H1 (cell line): Measurements from ENCODE around the gene HRH3. TPM values are rescaled to one million over a fixed set of nuclear protein-coding genes. Genes with fewer than 3 reads are reported as not detected.

ENCODE experiments used
- CTCF ChIA-PET: fragments of 300-600 bp; sonication (Branson Sonifier 250); formaldehyde crosslinking; loops from one replicate; lab custom pipeline; 2021; ENCODE audit not compliant: partially characterized antibody; lab: Charles Lee
- POLR2A ChIA-PET: fragments of 300-600 bp; sonication (Branson Sonifier 250); formaldehyde crosslinking; loops from one replicate; lab custom pipeline; 2021; ENCODE audit warnings: inconsistent platforms; ENCODE audit not compliant: partially characterized antibody; lab: Charles Lee
- DNase-seq, 2 experiments: peaks; one replicate each; pipeline versions ENCODE4 v3.0.0 to v3.0.0-alpha.2; 2010 to 2022; ENCODE audit warnings: low spot score in 2 of 2, low read depth in 1 of 2, mixed read lengths in 1 of 2
- FAIRE-seq: peaks from 2 replicates; lab custom pipeline; 2011; peaks lifted over from hg19 to GRCh38; lab: Jason Lieb, UNC
- H2AFZ ChIP-seq: 2 replicates; pipeline ENCODE4 v1.8.1; 2012; ENCODE audit warnings: low read length, inconsistent platforms
- H2AK5ac ChIP-seq: 2 replicates; pipeline ENCODE4 v1.6.1; 2013; ENCODE audit warnings: low read depth, low read length
- H2BK120ac ChIP-seq: replicated peaks from 2 replicates; pipeline ENCODE3; 2013; ENCODE audit warnings: low read depth, low read length, inconsistent platforms
- H2BK12ac ChIP-seq: 2 replicates; pipeline ENCODE4 v1.6.1; 2013; ENCODE audit warnings: low read depth, low read length
- H2BK15ac ChIP-seq: 2 replicates; pipeline ENCODE4 v1.6.1; 2013; ENCODE audit warnings: low read length
- H2BK20ac ChIP-seq: 2 replicates; pipeline ENCODE4 v1.6.1; 2013; ENCODE audit warnings: low read length
- H2BK5ac ChIP-seq: 2 replicates; pipeline ENCODE4 v1.6.1; 2013; ENCODE audit warnings: low read depth, low read length
- H3K14ac ChIP-seq: 2 replicates; pipeline ENCODE4 v1.6.1; 2013; ENCODE audit warnings: inconsistent platforms; ENCODE audit not compliant: insufficient read length
- H3K18ac ChIP-seq: 2 replicates; pipeline ENCODE4 v1.6.1; 2013; ENCODE audit warnings: low read length; ENCODE audit errors: extremely low read depth
- H3K23ac ChIP-seq: 2 replicates; pipeline ENCODE4 v1.6.1; 2013; ENCODE audit warnings: inconsistent platforms; ENCODE audit not compliant: insufficient read length
- H3K23me2 ChIP-seq: 2 replicates; pipeline ENCODE4 v1.6.1; 2013; ENCODE audit warnings: low read depth, low read length
- H3K27ac ChIP-seq: 2 replicates; pipeline ENCODE4 v1.6.1; 2011; ENCODE audit warnings: low read depth, low read length, inconsistent platforms
- H3K27me3 ChIP-seq, 4 experiments: replicated peaks in 1 of 4; 1 replicate in 1 of 4; 2 replicates in 3 of 4; pipeline versions ENCODE4 v1.6.1 to v1.8.1; 2011 to 2013; ENCODE audit warnings: low read length in 3 of 4, mild to moderate bottlenecking in 3 of 4, inconsistent platforms in 2 of 4, mixed read lengths in 2 of 4, moderate library complexity in 1 of 4; ENCODE audit not compliant: control insufficient read depth in 3 of 4, insufficient read depth in 3 of 4; ENCODE audit errors: extremely low read depth in 1 of 4
- H3K36me3 ChIP-seq, 4 experiments: 2 replicates each; pipeline versions ENCODE4 v1.6.1 to v1.8.1; 2011 to 2013; ENCODE audit warnings: mild to moderate bottlenecking in 4 of 4, low read length in 3 of 4, moderate library complexity in 2 of 4, control low read depth in 1 of 4, inconsistent platforms in 1 of 4; ENCODE audit not compliant: insufficient read depth in 4 of 4, control insufficient read depth in 2 of 4
- H3K4ac ChIP-seq: replicated peaks from 2 replicates; pipeline ENCODE3; 2013; ENCODE audit warnings: low read length, low read depth, mixed read lengths, inconsistent platforms; ENCODE audit not compliant: insufficient read length
- H3K4me1 ChIP-seq, 4 experiments: replicated peaks in 1 of 4; 1 replicate in 1 of 4; 2 replicates in 3 of 4; pipeline versions ENCODE4 v1.6.1 to v1.8.1; 2011 to 2013; ENCODE audit warnings: low read length in 3 of 4, inconsistent platforms in 2 of 4, mixed read lengths in 1 of 4; ENCODE audit not compliant: insufficient read depth in 4 of 4, control insufficient read depth in 3 of 4
- H3K4me2 ChIP-seq, 2 experiments: 2 replicates each; pipeline versions ENCODE4 v1.6.1 to v1.8.1; 2011 to 2013; ENCODE audit warnings: low read depth in 2 of 2, low read length in 2 of 2, control low read depth in 1 of 2, inconsistent platforms in 1 of 2, mild to moderate bottlenecking in 1 of 2; ENCODE audit not compliant: insufficient read depth in 1 of 2
- H3K4me3 ChIP-seq, 4 experiments: fragments of 200-600, 300-600 bp in 1 of 4; sonication (generic), shearing (Covaris generic), sonication (Bioruptor Twin) in 1 of 4; 2 replicates each; pipeline versions ENCODE4 v1.5.1 to v1.8.1; 2011 to 2016; ENCODE audit warnings: low read length in 4 of 4, low read depth in 3 of 4, control low read depth in 2 of 4, inconsistent platforms in 2 of 4, mild to moderate bottlenecking in 2 of 4, mixed read lengths in 1 of 4, moderate library complexity in 1 of 4; ENCODE audit not compliant: insufficient read depth in 2 of 4; ENCODE audit errors: extremely low read depth in 1 of 4
- H3K56ac ChIP-seq: replicated peaks from 2 replicates; pipeline ENCODE3; 2013; ENCODE audit warnings: low read depth, mild to moderate bottlenecking, mixed read lengths, low read length, inconsistent platforms; ENCODE audit not compliant: insufficient read length
- H3K79me1 ChIP-seq: 2 replicates; pipeline ENCODE4 v1.6.1; 2013; ENCODE audit warnings: low read depth, low read length, control low read depth
- H3K79me2 ChIP-seq, 2 experiments: 2 replicates each; pipeline versions ENCODE4 v1.6.1 to v1.8.1; 2012 to 2013; ENCODE audit warnings: low read length in 2 of 2, mild to moderate bottlenecking in 2 of 2, inconsistent platforms in 1 of 2; ENCODE audit not compliant: insufficient read depth in 2 of 2, control insufficient read depth in 1 of 2
- H3K9ac ChIP-seq, 4 experiments: replicated peaks in 1 of 4; 1 replicate in 1 of 4; 2 replicates in 3 of 4; pipeline versions ENCODE4 v1.6.1 to v1.8.1; 2011 to 2013; ENCODE audit warnings: low read depth in 3 of 4, low read length in 3 of 4, control low read depth in 2 of 4, mild to moderate bottlenecking in 2 of 4, moderate library complexity in 2 of 4, inconsistent platforms in 1 of 4; ENCODE audit errors: extremely low read depth in 1 of 4
- H3K9me3 ChIP-seq, 2 experiments: 2 replicates each; pipeline versions ENCODE4 v1.6.1 to v1.8.1; 2012 to 2013; ENCODE audit warnings: mild to moderate bottlenecking in 2 of 2, moderate library complexity in 2 of 2, control low read depth in 1 of 2, inconsistent platforms in 1 of 2, low read depth in 1 of 2, low read length in 1 of 2, mixed read lengths in 1 of 2; ENCODE audit not compliant: insufficient read depth in 2 of 2
- H4K20me1 ChIP-seq, 2 experiments: replicated peaks in 1 of 2; 2 replicates each; pipeline versions ENCODE3 to v1.8.1; 2011 to 2013; ENCODE audit warnings: inconsistent platforms in 2 of 2, low read length in 2 of 2, mild to moderate bottlenecking in 1 of 2; ENCODE audit not compliant: insufficient read depth in 2 of 2, control insufficient read depth in 1 of 2
- H4K5ac ChIP-seq: 2 replicates; pipeline ENCODE4 v1.6.1; 2013; ENCODE audit warnings: low read length, low read depth, mixed read lengths, inconsistent platforms; ENCODE audit not compliant: insufficient read length
- H4K8ac ChIP-seq: 2 replicates; pipeline ENCODE4 v1.8.0; 2013; ENCODE audit warnings: mild to moderate bottlenecking, moderate library complexity, low read length, inconsistent platforms; ENCODE audit not compliant: insufficient read depth; ENCODE audit errors: extremely low read depth
- H4K91ac ChIP-seq: replicated peaks from 2 replicates; pipeline ENCODE3; 2013; ENCODE audit warnings: low read length, mixed read lengths, inconsistent platforms; ENCODE audit not compliant: insufficient read length
- BRCA1 ChIP-seq: IDR thresholded peaks from 2 replicates; pipeline ENCODE4 v1.6.1; 2012; ENCODE audit warnings: low read depth, low read length, improper control_type of control experiment
- CBX5 ChIP-seq: fragments of 300-800, 300-1000 bp; sonication (generic); IDR thresholded peaks from 2 replicates; pipeline ENCODE4 v1.7.1; 2016; ENCODE audit warnings: antibody characterized with exemption, low read length, low read depth
- CHD2 ChIP-seq: IDR thresholded peaks from 2 replicates; pipeline ENCODE4 v1.6.1; 2012; ENCODE audit warnings: low read length, improper control_type of control experiment
- CREB1 ChIP-seq: IDR thresholded peaks from 2 replicates; pipeline ENCODE4 v1.6.1; 2012; ENCODE audit warnings: inconsistent platforms
- CTBP2 ChIP-seq: IDR thresholded peaks from 2 replicates; pipeline ENCODE4 v1.7.0; 2011; ENCODE audit warnings: borderline replicate concordance, mild to moderate bottlenecking, moderate library complexity, mixed read lengths, low read length; ENCODE audit not compliant: insufficient read depth, insufficient read length
- E2F6 ChIP-seq: IDR thresholded peaks from 2 replicates; pipeline ENCODE4 v1.6.1; 2012; ENCODE audit warnings: inconsistent platforms
- GTF2F1 ChIP-seq: IDR thresholded peaks from 2 replicates; pipeline ENCODE4 v1.6.1; 2012; ENCODE audit warnings: low read depth, low read length, improper control_type of control experiment, borderline replicate concordance
- KDM5A ChIP-seq: fragments of 200-600 bp; IDR thresholded peaks from 2 replicates; pipeline ENCODE4 v1.7.1; 2012; ENCODE audit warnings: mild to moderate bottlenecking, low read length, inconsistent platforms, mixed read lengths
- NRF1 ChIP-seq: IDR thresholded peaks from 2 replicates; pipeline ENCODE4 v1.6.1; 2011; ENCODE audit warnings: mild to moderate bottlenecking, low read depth, low read length, improper control_type of control experiment
- POLR2A ChIP-seq, 2 experiments: IDR thresholded peaks; 1 replicate in 1 of 2; 2 replicates in 1 of 2; pipeline ENCODE4 v1.6.1; 2011; ENCODE audit warnings: low read depth in 2 of 2, low read length in 2 of 2, mild to moderate bottlenecking in 2 of 2; ENCODE audit errors: control extremely low read depth in 1 of 2
- RNF2 ChIP-seq: fragments of 200-900, 300-1000 bp; sonication (generic); IDR thresholded peaks from 2 replicates; pipeline ENCODE4 v1.7.1; 2016; ENCODE audit warnings: borderline replicate concordance, low read depth, mild to moderate bottlenecking, antibody characterized with exemption, low read length; ENCODE audit not compliant: poor library complexity, severe bottlenecking; ENCODE audit errors: missing control alignments
- TCF12 ChIP-seq: IDR thresholded peaks from 2 replicates; pipeline ENCODE4 v1.6.1; 2011; ENCODE audit warnings: low read depth, mild to moderate bottlenecking, low read length
- ZNF274 ChIP-seq: IDR thresholded peaks from 2 replicates; pipeline ENCODE4 v1.7.0; 2012; ENCODE audit warnings: low read length, borderline replicate concordance; ENCODE audit errors: extremely low read depth
- WGBS, 2 experiments: shearing (Covaris generic) in 1 of 2; methylation state at CpG; one replicate each; pipeline versions ENCODE4 v1.1.6 to v1.1.7; 2013 to 2015; ENCODE audit warnings: low lambda C conversion rate in 2 of 2, mixed read lengths in 2 of 2, inconsistent platforms in 1 of 2, low coverage in 1 of 2, missing lambda C conversion rate in 1 of 2; ENCODE audit not compliant: insufficient replicate concordance in 2 of 2, insufficient coverage in 1 of 2, insufficient read length in 1 of 2; ENCODE audit errors: extremely low coverage in 1 of 2, missing lambda C conversion rate in 1 of 2; 5-methylcytosine and 5-hydroxymethylcytosine counted together
- polyA plus RNA-seq, 7 experiments: library from polyadenylated mRNA; depleted of rRNA in 3 of 7; stranded (reverse) in 5 of 7; unstranded in 2 of 7; fragments of >200 nt in 5 of 7; fragments of 200-250 nt in 2 of 7; gene quantifications; 1 replicate in 5 of 7; 2 replicates in 1 of 7; 4 replicates in 1 of 7; pipeline versions ENCODE4 v1.2.1 to v1.2.3, GENCODE V29; 2011 to 2013; ENCODE audit warnings: missing spikeins in 2 of 7, mixed read lengths in 2 of 7
- total RNA-seq: library from RNA; stranded (reverse); fragmentation: NEBNext Ultra II Directional; extraction: Animal tissue kit (Norgen Biotek cat#: 25700); gene quantifications from 2 replicates; pipeline ENCODE4 v1.2.1, GENCODE V29; 2021
- TF ChIP-seq, protein P1 (sequence below): IDR thresholded peaks from 2 replicates; pipeline ENCODE4 v1.6.1; 2012; ENCODE audit warnings: inconsistent platforms

Gene HRH3
- total and polyA plus RNA-seq, 2 of the 8 experiments (the other 6 are each of a cell fraction or from before 2014, with no cell fraction given), result 2.0 to 4.5 TPM

DNA sequence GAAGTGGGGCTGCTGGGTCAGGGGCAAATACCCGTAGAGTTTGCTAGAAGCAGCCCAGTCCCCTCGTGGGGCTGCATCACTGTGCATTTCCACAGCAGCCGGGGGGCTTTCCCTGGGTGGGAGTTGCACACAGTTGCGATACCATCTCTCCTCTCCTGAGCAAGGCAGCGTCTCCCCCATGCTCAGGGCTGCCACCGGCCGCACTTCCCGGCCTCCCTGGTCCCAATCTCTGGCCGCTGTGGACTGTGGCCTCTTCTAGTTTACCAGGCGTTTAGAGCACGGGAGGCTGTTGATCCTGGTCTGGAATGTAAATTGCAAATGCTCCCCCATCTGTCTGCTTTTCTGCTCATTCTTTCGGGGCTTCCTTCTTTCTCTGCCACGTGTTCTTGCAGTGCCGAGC, 49.3 kb upstream of the HRH3 start:
- H3K23ac ChIP-seq, result no peak overlapping the region
- H3K4ac ChIP-seq, result no peak overlapping the region
- H3K4me2 ChIP-seq, result no peak overlapping the region
- no peak overlapping the region for H2BK12ac ChIP-seq
- no peak overlapping the region for H2BK15ac ChIP-seq
- H3K56ac ChIP-seq, result no peak overlapping the region
- DNase-seq (no peak), FAIRE-seq (no peak)
- ChIA-PET CTCF (interaction anchor here (1.4 kb wide), 1 partner anchor 136 kb away, joined by 3 read pairs; no protein-coding TSS in a partner anchor), POLR2A (interaction anchor here (0.8 kb wide), 1 partner anchor 203 kb away, joined by 3 read pairs; no protein-coding TSS in a partner anchor)
- H3K79me1 ChIP-seq, result peaks cover 6% of the 10 kb centered on the region
- H3K4me1 ChIP-seq, result no peaks in the 10 kb centered on the region
- no peak overlapping the region for H3K4me3 ChIP-seq
- peaks cover 0 to 2% of the 10 kb centered on the region in 2 experiments; a peak in 2 of 4 replicates for H3K9me3 ChIP-seq
- no peak overlapping the region for H4K5ac ChIP-seq
- H3K27me3 ChIP-seq, result no peaks in the 10 kb centered on the region
- no peak overlapping the region for H4K91ac ChIP-seq
- no peaks in the 10 kb centered on the region for H3K23me2 ChIP-seq
- no peak overlapping the region for H2BK120ac ChIP-seq
- WGBS, 2 experiments, result 87% methylated on average over 14 of the region's 14 CpGs; no CpG with 5 or more reads in 1 of the 2 experiments
- no peak overlapping the region for H4K8ac ChIP-seq
- H2BK5ac ChIP-seq, result peak overlapping the region; percentile 52; the same call in 1 of the 2 replicates
- no peak overlapping the region for H2AK5ac ChIP-seq
- no peaks in the 10 kb centered on the region for H3K79me2 ChIP-seq
- H2AFZ ChIP-seq, result no peak overlapping the region
- H3K18ac ChIP-seq, result no peak overlapping the region
- no peak overlapping the region for H3K14ac ChIP-seq
- no peak overlapping the region for H3K9ac ChIP-seq
- peaks cover 5 to 20% (median 14%) of the 10 kb centered on the region in 4 experiments; a peak in 7 of 8 replicates for H3K36me3 ChIP-seq
- no peak overlapping the region for H2BK20ac ChIP-seq
- TF ChIP-seq E2F6, result no peak
- TF ChIP-seq KDM5A, result no peak
- no peak for TF ChIP-seq CHD2
- TF ChIP-seq ZNF274, result no peak
- no peak for TF ChIP-seq CTBP2
- TF ChIP-seq CREB1, result no peak
- no peak for TF ChIP-seq RNF2
- TF ChIP-seq POLR2A (IDR thresholded peaks at IDR 0.05; ENCODE audit: control extremely low read depth in 1 of 2, low read depth in 2 of 2, low read length in 2 of 2), result no peak
- no peak for TF ChIP-seq CBX5
- TF ChIP-seq, protein P1, sequence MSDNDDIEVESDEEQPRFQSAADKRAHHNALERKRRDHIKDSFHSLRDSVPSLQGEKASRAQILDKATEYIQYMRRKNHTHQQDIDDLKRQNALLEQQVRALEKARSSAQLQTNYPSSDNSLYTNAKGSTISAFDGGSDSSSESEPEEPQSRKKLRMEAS, result no peak
- no peak for TF ChIP-seq GTF2F1
- no peak for TF ChIP-seq TCF12
- no peak for TF ChIP-seq NRF1
- no peak for TF ChIP-seq BRCA1
- TF ChIP-seq, all 59 proteins: peak for 0
- Histone ChIP-seq H3K27ac (no peak overlapping the region), H4K20me1 (peaks cover 9% of the 10 kb centered on the region in 2 experiments)
